Activated CD8-positive, alpha-beta memory T cell treated with anti-CD3 and anti-CD28 coated beads, Interleukin-2, amount 50 U/mL, for 48 hours (primary cell): ENCODE results near the gene VAMP8.
"Not testable (repeated sequence)": the region's sequence is repeated elsewhere in the genome, so short reads cannot be mapped to it uniquely, and the experiment has no call there.

Experiments used
- DNase-seq: peaks from one replicate; pipeline ENCODE4 v3.0.0-alpha.2; 2020

Gene VAMP8

DNA sequence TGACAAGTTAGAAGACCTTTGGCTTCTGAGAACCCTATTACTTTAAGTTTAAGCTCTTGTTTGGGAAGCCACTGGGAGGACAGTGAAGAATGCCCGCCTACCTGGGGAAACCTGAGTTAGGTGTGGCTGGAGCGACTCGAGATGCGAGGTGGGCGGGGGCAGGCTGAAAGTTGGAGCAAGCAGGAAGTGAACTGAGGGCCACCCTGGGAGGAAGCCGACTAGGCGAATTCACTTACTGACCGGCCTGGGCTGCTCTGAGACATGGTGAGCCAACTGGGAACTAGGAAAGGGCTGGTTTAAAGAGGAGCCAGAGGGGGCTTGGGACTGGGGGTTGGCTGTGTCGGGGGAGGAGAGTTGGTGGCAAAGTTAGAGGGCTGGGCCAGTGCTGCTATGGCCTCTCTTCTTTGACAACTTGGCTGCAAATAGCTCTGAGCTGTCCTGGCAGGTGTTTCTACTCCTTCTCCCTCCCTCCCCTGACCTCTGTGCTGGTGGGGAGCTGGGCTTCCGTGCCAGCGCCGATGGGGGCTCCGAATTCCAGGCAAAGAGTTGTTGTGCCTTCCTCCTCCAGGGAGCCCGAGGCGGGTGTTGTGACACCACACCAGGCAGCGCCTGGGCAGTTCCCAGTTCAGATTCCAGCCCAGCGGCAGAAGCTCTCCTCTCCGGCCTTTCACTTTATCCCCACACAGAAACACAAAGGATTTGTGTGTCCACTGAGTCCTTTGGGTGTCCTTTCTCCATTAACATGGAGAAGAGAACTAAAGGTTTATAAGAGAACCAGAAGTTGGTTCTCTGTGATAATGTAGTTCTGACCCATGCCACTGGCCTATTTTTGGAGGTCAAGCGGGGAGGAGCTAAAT, at the start of gene VAMP8:
VAMP8 (plus strand) TSS at position 201 of the 857 bp plus-strand sequence; CDS start at position 262, 61 bp downstream.
- peak; percentile 81 for DNase-seq

DNA sequence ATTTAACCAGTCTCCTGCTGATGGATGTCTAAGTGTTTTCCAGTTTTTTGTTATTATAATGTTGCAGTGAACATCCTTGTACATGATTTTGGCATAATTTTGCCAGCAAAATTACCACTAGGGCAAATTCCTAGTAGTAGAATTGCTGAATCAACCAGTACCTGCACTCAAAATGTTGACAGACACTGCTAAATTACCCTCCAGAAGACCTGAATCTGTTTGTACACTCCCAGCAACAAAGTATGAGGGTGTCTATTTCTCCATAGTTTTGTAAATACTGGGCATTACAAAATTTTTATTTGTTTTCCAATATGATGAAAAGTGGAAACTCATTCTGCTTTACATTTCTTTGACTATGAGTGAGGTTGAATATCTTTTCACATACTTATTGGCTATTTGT, 49.6 kb upstream of the VAMP8 start:
- DNase-seq, result no peak

- DNase-seq, result no peak
Observed at GRCh38 chr2:85528355-85528754, 49.0 kb upstream of the VAMP8 start.

DNA sequence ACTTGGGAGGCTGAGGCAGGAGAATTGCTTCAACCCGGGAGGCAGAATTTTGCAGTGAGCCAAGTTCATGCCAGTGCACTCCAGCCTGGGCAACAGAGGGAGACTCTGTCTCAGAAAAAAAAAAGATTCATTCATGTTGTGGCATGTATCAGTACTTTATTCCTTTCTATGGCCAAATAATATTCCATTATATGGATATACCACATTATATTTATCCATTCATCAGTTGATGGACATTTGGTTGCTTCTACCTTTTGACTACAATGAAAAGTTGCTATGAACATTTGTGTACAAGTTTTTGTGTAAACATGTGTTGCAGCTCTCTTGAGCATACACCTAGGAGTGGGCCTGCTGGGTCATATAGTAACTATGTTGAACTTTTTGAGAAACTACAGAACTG, 47.6 kb upstream of the VAMP8 start:
- no peak for DNase-seq

DNA sequence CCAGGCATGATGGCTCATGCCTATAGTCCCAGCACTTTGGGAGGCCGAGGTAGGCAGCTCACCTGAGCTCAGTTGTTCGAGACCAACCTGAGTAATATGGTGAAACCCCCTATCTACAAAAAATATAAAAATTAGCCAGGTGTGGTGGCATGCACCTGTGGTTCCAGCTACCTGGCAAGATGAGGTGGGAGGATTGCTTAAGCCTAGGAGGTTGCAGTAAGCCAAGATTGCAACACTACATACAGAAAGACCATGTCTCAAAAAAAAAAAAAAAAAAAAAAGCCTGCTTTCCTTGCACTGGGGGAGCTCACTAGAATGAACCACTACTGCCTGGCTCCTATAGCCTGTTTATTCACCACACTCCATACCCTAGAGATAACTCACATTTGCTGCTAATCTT, 45.8 kb upstream of the VAMP8 start:
- no peak for DNase-seq

- DNase-seq, result no peak
Observed at GRCh38 chr2:85534099-85534498, 43.3 kb upstream of the VAMP8 start.

GRCh38 chr2:85534881-85535280, 42.5 kb upstream of the VAMP8 start:
- DNase-seq, result no peak

DNA sequence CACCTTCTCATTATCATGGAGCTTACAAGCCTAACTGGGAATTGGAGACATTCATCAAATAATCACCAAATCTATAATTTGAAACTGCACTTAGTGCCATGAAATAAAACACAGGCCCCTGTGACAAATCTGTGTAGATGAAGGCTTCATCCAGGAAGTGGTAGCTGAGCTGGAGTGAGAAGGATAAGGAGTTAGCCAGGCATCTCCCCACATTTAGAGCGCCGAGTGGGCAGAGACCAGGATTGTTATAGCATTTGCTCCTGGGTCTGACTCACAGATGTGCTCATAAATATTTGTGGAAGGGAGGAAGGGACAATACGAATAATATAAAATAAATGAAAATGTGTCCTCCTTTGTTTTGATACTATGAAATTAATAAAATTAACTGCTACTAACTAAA, 40.9 kb upstream of the VAMP8 start:
- DNase-seq, result no peak

DNA sequence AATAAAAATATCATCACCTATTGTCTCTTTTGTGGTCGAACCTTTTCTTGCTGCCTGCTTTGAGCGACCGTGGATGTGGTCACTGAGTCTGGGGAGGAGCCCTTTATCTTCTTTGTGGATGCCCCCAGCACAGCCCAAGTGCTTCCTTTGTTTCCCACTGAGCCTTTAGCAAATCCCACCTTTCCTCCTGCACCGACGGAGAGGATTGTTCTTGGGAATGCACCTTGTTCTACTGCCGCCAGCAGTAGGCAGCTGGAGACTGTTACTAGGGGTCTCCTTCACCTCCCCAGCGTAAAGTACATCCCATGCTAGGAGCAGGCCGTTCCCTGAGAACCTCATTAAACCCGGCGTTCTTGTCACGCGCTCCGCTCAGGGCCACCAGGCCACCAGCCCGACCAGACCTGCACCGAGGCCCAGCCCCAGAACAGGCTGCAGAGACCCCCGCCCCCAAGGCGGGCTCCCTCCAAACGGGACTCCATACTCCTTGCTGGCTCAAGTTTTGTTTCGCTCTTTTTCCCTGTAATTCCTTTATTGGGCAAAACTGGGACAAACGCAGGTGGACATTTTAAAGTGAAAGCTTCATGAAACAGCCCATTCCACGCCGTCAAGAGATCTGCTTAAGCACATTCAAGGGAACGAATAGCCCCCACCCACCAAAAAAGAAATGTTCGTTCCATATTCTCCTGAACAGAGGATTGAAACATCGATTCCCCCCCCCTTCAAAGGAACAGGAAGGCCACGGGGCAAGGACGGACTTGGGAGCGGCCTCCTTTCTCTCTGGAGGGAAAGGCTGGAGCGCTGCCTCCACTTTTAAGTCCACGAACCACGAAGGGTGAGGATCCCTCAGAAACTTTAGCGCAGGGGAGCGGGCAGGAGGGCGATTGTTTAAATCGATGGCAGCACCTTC, 39.5 kb upstream of the VAMP8 start:
- peak; percentile 76 for DNase-seq

DNA sequence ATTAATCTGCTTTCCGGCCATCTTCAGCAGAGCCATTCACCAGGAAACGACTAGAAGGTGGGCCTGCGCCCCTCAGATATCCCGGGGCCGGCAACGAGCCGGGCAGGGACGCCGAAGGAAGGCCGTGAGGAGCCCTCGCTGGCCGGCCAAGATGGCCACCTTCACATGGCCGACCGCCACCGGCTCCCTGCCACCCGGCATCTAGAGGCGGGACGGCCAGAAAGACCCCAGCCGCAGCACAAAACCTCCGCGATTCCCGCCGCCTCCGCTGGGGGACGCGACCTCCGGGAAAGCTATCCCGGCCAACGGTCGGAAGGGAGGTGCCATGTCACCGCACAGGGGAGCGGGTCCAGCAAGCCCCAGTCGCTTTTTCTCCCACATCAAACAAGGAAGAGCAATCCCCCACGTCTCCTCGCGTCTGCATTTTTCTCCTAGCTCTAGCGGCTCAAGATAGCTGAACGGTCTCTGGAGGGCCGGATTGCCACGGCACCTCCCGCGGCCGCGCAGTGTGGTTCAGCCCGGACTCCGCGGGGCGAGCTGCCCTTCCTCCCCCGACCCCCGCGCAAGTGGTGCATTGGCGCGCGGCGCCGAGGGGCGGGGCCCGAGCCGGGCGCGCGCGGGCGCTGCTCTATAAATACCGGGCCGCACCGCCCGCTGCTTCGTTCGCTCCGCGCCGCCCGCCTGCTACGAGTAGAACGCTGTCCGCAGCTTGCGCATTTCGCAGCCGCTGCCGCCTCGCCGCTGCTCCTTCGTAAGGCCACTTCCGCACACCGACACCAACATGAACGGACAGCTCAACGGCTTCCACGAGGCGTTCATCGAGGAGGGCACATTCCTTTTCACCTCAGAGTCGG, 38.7 kb upstream of the VAMP8 start, which contains the start of gene MAT2A:
MAT2A (plus strand) TSS at position 662 of the 854 bp plus-strand sequence; CDS start at position 782, 120 bp downstream.
- peak; percentile 98 for DNase-seq

DNA sequence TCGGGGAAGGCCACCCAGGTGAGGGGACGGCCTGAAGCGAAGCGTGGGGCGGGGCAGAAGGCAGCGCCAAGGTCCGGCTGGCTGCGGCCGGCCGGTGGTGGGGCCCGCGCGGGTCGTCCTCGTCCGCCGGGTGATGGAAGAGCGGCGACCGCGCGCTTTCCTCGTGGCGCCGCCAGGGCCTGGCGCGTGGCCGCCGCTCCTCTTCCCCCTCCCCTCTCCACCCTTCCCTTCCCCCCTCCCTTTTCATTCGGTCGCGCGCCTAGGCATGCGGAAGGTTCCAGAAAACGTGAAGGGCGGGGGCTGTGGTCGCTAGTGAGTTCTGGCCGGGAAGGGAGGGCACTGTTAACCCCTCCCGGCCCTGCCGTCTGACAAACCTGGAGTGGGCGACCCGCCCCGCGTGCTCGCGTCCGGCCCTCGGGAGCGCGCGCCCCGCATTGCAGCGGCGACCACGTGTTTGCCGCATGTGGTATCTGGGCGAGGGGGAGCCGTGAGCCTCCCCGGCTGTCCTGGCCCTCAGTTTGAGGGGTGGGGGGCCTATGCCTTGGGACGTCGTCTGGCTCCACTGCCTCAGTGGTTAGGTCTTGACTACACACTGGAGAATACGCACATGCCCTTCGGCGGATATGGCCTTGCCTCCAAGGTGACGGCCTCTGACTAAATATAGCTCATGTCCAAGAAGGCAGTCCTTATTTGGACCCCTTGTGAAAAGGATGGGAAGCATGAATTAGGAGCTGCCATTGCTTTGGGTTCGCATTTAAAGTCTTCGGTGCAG, 37.8 kb upstream of the VAMP8 start:
- peak; percentile 88 for DNase-seq

DNA sequence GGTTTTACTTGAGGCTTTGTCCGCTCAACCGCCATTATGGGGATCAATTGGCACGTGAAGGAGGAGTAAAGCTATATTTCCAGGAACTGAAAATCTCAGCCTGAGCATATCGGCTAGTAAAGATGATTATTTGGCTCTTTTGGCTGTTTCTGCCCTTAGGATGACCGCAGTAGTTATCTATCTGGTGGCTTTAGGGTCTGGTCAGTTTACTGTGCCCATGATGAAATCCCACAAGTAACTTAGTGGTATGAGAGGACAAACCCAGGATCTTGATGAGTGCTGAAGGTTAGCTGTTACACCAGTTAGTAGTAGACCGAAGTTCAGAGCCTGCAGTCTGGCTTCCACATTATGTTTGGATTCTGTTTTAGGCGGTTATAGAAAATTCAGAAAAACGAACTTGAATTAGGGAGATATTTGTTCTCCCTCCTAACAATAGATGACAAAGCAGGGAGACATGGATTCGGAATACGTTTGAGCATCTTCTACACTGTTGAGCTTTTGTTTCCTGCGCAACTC, 37.2 kb upstream of the VAMP8 start:
- no peak for DNase-seq

GRCh38 chr2:85541262-85541661, 36.1 kb upstream of the VAMP8 start:
- no peak for DNase-seq

- no peak for DNase-seq
Observed at GRCh38 chr2:85541753-85542457, 35.5 kb upstream of the VAMP8 start.

DNA sequence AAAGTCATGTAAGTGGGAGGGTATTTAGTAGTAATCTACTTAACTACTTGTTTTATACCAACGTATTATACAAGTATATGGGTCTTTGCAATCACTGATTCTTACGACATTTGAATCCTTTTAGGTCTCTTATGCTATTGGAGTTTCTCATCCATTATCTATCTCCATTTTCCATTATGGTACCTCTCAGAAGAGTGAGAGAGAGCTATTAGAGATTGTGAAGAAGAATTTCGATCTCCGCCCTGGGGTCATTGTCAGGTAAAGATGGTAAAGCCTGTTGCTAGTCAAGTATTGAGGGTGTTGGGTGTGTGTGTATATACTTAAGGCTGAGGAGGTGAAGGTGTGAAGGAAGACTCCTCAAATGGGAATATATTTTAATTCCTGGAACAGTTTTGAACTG, 34.6 kb upstream of the VAMP8 start:
- no peak for DNase-seq

GRCh38 chr2:85544254-85544691, 33.1 kb upstream of the VAMP8 start:
- DNase-seq, result not testable (repeated sequence)

DNA sequence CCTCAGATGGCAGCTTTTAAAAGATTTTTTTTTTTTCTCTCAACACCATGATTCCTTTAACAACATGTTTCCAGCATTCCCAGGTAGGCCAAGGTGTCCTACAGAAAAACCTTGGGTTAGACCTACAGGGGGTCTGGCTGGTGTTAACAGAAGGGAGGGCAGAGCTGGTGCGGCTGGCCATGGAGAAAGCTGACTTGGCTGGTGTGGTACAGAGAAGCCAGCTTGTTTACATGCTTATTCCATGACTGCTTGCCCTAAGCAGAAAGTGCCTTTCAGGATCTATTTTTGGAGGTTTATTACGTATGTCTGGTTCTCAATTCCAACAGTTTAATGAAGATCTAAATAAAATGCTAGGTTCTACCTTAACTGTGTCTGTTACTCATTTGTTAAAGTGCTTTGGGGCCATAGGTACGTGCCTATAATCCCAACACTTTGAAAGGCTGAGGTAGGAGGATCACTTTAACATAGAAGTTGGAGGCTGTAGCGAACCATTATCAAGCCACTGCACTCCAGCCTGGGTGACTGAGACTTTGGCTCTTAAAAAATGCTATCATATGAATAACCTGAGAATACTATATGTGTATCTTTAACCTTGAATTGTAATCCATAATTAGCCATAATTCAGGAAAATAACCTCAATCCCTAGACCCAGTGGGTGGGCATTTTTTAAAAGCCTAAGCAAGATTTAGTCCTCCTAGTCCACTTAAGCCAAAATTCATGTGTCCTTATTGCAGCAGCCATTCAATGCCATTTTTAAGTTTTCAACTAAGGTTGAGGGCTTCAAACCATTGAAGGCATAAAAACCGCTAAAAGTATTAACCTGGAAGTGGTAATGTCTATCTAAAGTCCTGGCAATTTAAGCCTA, 32.2 kb upstream of the VAMP8 start:
- not testable (repeated sequence) for DNase-seq

GRCh38 chr2:85545780-85546240, 31.6 kb upstream of the VAMP8 start:
- DNase-seq, result no peak

DNA sequence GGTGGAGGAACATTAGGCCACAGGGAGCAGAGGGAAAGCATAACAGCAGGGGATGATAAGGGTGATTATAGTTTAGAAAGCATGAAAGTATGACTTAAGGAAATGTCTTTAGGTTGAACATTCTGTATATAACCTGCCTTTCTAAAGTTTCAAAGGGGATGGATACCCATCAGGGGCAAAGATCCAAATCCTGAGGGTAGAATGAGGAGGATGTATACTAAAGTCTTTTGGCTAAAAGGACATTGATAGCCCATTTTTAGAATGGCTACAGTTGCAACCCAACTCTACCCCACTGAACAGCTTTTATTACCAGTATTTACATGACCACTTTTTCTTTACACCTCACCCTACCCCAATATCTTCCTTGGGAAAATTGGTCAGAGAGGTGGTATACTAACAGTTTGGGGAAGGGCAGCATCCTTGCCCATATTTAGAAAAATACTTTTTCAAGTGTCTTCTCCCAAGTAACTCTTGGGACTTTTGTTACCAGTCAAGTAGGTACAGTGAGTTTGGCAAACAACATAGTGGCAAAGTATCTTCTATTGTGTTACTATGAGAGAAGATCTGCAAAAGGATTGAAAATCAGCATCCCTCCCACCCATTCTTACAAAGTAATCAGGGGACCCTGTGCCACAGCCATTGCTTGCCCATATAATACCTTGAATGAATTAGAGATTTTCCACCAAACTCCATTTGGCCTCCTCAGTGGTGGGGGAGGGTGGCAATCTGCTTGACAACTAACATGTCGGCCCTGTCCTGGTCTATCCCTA, 30.1 kb upstream of the VAMP8 start:
- no peak for DNase-seq
